Neutrophil (primary cell): ENCODE data around the gene CHMP4A.

Experiments
- H3K27ac ChIP-seq: fragments of 200-600 bp; sonication (generic); 2 replicates; pipeline ENCODE4 v1.5.1; 2016; ENCODE audit warnings: mild to moderate bottlenecking, moderate library complexity
- H3K27me3 ChIP-seq: fragments of 200-600 bp; sonication (generic); 2 replicates; pipeline ENCODE4 v1.6.0; 2016; ENCODE audit warnings: mild to moderate bottlenecking
- H3K36me3 ChIP-seq: fragments of 200-600 bp; sonication (generic); 2 replicates; pipeline ENCODE4 v1.5.1; 2017
- H3K4me1 ChIP-seq, 2 experiments: fragments of 200-600 bp in 1 of 2; sonication (generic) in 1 of 2; 1 replicate in 1 of 2; 2 replicates in 1 of 2; pipeline versions ENCODE4 v1.5.1 to v1.6.1; 2013 to 2016; ENCODE audit warnings: low read depth in 1 of 2, low read length in 1 of 2, mild to moderate bottlenecking in 1 of 2, moderate library complexity in 1 of 2; ENCODE audit not compliant: control insufficient read depth in 1 of 2, insufficient read depth in 1 of 2
- H3K4me3 ChIP-seq, 2 experiments: fragments of 200-600 bp in 1 of 2; sonication (generic) in 1 of 2; 1 replicate in 1 of 2; 2 replicates in 1 of 2; pipeline ENCODE4 v1.5.1; 2013 to 2016; ENCODE audit warnings: low read depth in 1 of 2, low read length in 1 of 2, mild to moderate bottlenecking in 1 of 2, moderate library complexity in 1 of 2
- H3K9me3 ChIP-seq: fragments of 200-600 bp; sonication (generic); 2 replicates; pipeline ENCODE4 v1.5.1; 2016
- CTCF ChIP-seq: fragments of 200-600 bp; sonication (generic); IDR thresholded peaks from 2 replicates; pipeline ENCODE4 v1.5.1; 2016; ENCODE audit warnings: antibody characterized with exemption

Gene CHMP4A

GRCh38 chr14:24178399-24179178, 34.7 kb downstream of the CHMP4A start:
- Histone ChIP-seq H3K36me3 (peaks cover 99% of the 10 kb centered on the region), H3K4me1 (peaks cover 6 to 9% of the 10 kb centered on the region in 2 experiments), H3K9me3 (no peaks in the 10 kb centered on the region), H3K4me3 (no peak overlapping the region), H3K27ac (no peak overlapping the region), H3K27me3 (no peaks in the 10 kb centered on the region)
- no peak for TF ChIP-seq CTCF

- Histone ChIP-seq H3K27ac (no peak overlapping the region), H3K4me1 (peaks cover 6 to 9% of the 10 kb centered on the region in 2 experiments), H3K9me3 (no peaks in the 10 kb centered on the region), H3K36me3 (peaks cover 99% of the 10 kb centered on the region), H3K27me3 (peaks cover under 1% of the 10 kb centered on the region), H3K4me3 (no peak overlapping the region)
- no peak for TF ChIP-seq CTCF
These were observed 35.4 kb downstream of the CHMP4A start for GRCh38 chr14:24177891-24178290.

- Histone ChIP-seq H3K4me3 (no peak overlapping the region), H3K27ac (no peak overlapping the region), H3K36me3 (peaks cover 99% of the 10 kb centered on the region), H3K9me3 (no peaks in the 10 kb centered on the region), H3K4me1 (peaks cover 12 to 15% of the 10 kb centered on the region in 2 experiments), H3K27me3 (peaks cover 7% of the 10 kb centered on the region)
- TF ChIP-seq CTCF: no peak
These were observed 36.1 kb downstream of the CHMP4A start for GRCh38 chr14:24177041-24177825.

- Histone ChIP-seq H3K36me3 (peaks cover 96% of the 10 kb centered on the region), H3K27me3 (peaks cover 13% of the 10 kb centered on the region), H3K9me3 (no peaks in the 10 kb centered on the region), H3K4me3 (no peak overlapping the region), H3K27ac (no peak overlapping the region), H3K4me1 (peaks cover 19 to 21% of the 10 kb centered on the region in 2 experiments)
- no peak for TF ChIP-seq CTCF
These were observed 36.7 kb downstream of the CHMP4A start for GRCh38 chr14:24176599-24176998.

GRCh38 chr14:24172871-24173281, 40.4 kb downstream of the CHMP4A start:
- TF ChIP-seq CTCF: no peak
- peaks cover 87% of the 10 kb centered on the region for H3K36me3 ChIP-seq
- no peak overlapping the region for H3K4me3 ChIP-seq
- H3K27ac ChIP-seq: no peak overlapping the region
- H3K9me3 ChIP-seq: no peaks in the 10 kb centered on the region
- H3K4me1 ChIP-seq: peaks cover 39 to 49% of the 10 kb centered on the region in 2 experiments
- peaks cover 17% of the 10 kb centered on the region for H3K27me3 ChIP-seq
